SU-DHL-6 (cell line): ENCODE results near the gene FLII.

Source experiments
- CTCF ChIP-seq: fragments of 200-600 bp; sonication (generic); IDR thresholded peaks from one replicate; pipeline ENCODE4 v1.5.1; 2017; ENCODE audit warnings: antibody characterized with exemption, mild to moderate bottlenecking, low read length, moderate library complexity; ENCODE audit not compliant: insufficient read depth, poor library complexity, severe bottlenecking
- EZH2phosphoT487 ChIP-seq: fragments of 200-600 bp; sonication (generic), shearing (Covaris generic); conservative IDR thresholded peaks from 2 replicates; pipeline ENCODE4 v1.6.1; 2018; ENCODE audit warnings: mild to moderate bottlenecking, antibody characterized with exemption, low read length, moderate library complexity, mixed read lengths

- TF ChIP-seq EZH2phosphoT487 (no peak), CTCF (no peak)
These were observed 7.8 kb downstream of the FLII start for GRCh38 chr17:18250708-18251107.
